HG03342 (cell line): ENCODE results near the gene TRAM1L1.

Experiments used
- ATAC-seq: cut with Tn5 transposase; IDR thresholded peaks from one replicate; pipeline ENCODE4 v1.9.1; 2021; ENCODE audit warnings: mild to moderate bottlenecking, moderate library complexity; ENCODE audit not compliant: unreplicated experiment

The TRAM1L1 gene

DNA sequence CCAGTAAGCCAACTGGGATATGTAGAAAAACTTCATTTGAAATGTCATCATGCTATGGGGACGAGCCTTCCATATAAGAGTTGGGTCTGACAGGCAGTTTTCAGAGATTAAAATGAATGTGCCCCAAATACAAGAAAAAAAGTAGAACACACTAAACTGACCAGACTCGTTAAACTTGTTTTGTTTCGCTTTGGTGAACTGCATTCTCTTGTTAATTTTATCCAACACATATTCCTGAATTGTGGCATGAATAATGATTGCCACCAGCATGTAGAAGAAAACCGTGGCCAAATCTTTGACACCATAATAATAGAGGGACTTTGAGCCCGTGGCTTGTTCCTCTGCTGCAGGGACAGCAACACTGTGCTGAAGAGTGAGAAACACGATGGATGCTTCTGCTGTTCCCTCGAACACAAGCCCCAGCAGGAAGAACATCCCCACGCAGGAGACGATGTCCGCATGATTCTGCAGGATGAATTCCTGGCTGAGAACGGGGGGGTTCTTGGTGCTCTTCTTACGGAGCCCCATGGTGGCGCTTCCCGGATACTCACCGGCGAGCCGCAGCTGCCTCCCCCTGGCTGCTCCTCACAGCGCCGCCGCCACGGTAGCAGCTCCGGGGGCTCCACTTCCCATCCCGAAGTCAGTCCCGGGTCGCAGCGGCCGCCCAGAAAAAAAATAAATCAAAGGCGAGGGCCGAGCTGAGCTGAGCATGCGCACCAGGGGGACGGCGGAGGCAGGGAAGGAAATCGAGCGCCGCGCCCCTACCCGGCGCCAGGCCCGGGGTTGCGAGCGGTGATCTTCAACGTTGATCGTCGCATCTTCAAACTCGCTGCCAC is at the start of gene TRAM1L1:
TSS of gene TRAM1L1 (minus strand) at position 711 of the 836 bp plus-strand sequence. CDS start at position 528, 183 bp downstream.
- ATAC-seq, result peak; percentile 65

- peak; percentile 39 for ATAC-seq
These were observed 49.0 kb upstream of the TRAM1L1 start for GRCh38 chr4:117134386-117134785.

GRCh38 chr4:117096886-117097285 is 11.5 kb upstream of the TRAM1L1 start:
- no peak for ATAC-seq

- no peak for ATAC-seq
These were observed 11.1 kb upstream of the TRAM1L1 start for GRCh38 chr4:117096462-117096861.

DNA sequence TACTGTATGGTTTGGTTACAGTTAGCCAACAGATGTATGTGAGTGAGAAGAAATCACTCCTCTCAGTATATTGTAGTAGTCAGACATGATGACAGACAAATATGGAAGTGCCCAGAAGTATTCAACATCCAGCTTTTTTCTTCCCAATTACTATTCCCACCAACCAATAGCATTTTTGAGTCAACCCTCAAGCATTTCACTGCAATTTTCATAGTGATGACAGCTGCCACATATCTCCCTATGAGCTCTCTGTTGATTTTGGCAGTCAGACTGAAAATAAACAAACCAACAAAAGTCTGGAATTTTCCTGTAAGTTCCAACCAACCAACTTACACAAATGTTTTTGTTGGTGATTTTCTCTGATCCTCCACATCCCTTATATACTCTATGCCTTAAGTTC is 8.2 kb upstream of the TRAM1L1 start:
- ATAC-seq, result no peak

DNA sequence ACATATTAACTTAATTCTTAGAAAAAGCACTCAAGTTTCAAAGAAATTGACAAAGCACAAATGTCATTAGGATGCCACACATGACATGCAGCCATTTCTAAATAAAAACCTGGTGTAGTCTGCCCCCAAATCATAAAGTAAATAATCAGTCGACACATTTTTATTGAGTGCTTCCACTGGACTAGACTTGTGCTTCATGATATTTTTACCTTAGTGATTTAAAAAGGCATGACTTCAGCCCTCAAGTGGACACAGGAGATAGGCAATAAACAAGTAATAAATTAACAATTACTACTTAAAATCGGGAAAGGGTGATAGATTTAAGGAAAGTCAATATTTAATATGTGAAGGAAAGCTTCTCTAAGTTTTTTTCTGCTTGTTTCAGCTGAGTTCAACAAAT is 7.6 kb downstream of the TRAM1L1 start:
- ATAC-seq, result no peak

DNA sequence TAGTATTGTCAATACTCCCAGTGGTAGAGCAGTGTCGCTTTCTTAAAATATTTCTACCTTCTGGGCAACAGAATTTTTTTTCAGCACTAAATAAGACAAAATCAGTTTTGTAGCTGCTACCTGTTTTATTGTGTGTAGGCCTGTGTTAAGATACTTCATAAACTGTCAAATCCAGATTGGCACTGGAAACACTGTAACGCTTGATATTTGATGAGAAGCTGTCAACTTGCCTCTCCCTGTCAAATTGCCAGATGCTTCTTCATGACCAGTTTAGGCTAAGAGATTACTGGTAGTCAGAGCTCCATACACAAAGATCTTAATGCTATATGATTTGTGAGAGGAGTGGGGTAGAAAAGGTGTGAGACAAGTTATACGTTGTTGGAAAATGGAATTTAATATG is 17.3 kb downstream of the TRAM1L1 start:
- no peak for ATAC-seq

GRCh38 chr4:117063961-117064696 is 21.2 kb downstream of the TRAM1L1 start:
- no peak for ATAC-seq

GRCh38 chr4:117042962-117043361 is 42.4 kb downstream of the TRAM1L1 start:
- ATAC-seq, result no peak
